K562 (cell line): ENCODE data around the gene KCNN4. TPM values are rescaled to one million over a fixed set of nuclear protein-coding genes. Genes with fewer than 3 reads are reported as not detected.
A peak's percentile ranks its signal among the peaks of the same experiment; 100 is the strongest.

Experiments used
- CTCF ChIP-seq, 3 experiments: IDR thresholded peaks in 2 of 3; conservative IDR thresholded peaks in 1 of 3; 2 replicates each; pipeline ENCODE4 v1.5.1; 2011 to 2012; ENCODE audit warnings: low read length in 3 of 3, mild to moderate bottlenecking in 3 of 3, control low read depth in 2 of 3, improper control_type of control experiment in 1 of 3, inconsistent platforms in 1 of 3, low read depth in 1 of 3, mixed read lengths in 1 of 3, moderate library complexity in 1 of 3; ENCODE audit not compliant: insufficient read depth in 2 of 3
- CXXC5 ChIP-seq: fragments of 250-450 bp; sonication (Bioruptor Pico); IDR thresholded peaks from 2 replicates; pipeline ENCODE4 v1.8.0; 2022; ENCODE audit warnings: inconsistent platforms, mild to moderate bottlenecking, moderate library complexity
- L3MBTL2 ChIP-seq: fragments of 450-650 bp; IDR thresholded peaks from 2 replicates; pipeline ENCODE4 v1.6.1; 2016; ENCODE audit warnings: mild to moderate bottlenecking, moderate library complexity
- MAZ ChIP-seq, 2 experiments: fragments of 450-650 bp in 1 of 2; sonication (generic) in 1 of 2; formaldehyde crosslinking; IDR thresholded peaks in 1 of 2; conservative IDR thresholded peaks in 1 of 2; 2 replicates each; pipeline versions ENCODE4 v1.4.0 to v1.5.0; 2020; ENCODE audit warnings: mild to moderate bottlenecking in 1 of 2, missing genetic modification reagents in 1 of 2
- MEF2D ChIP-seq: conservative IDR thresholded peaks from 2 replicates; pipeline ENCODE4 v1.6.1; 2016; ENCODE audit warnings: low read depth, missing genetic modification characterization, missing compliant biosample characterization
- NR2C1 ChIP-seq, 2 experiments: fragments of 450-650 bp; IDR thresholded peaks; 2 replicates each; pipeline ENCODE4 v1.6.1; 2017; ENCODE audit warnings: mild to moderate bottlenecking in 2 of 2, antibody characterized with exemption in 1 of 2, inconsistent platforms in 1 of 2, missing compliant biosample characterization in 1 of 2, missing genetic modification characterization in 1 of 2
- RCOR1 ChIP-seq, 2 experiments: IDR thresholded peaks; 2 replicates each; pipeline ENCODE4 v1.6.1; 2012; ENCODE audit warnings: low read depth in 2 of 2, low read length in 2 of 2, borderline replicate concordance in 1 of 2, improper control_type of control experiment in 1 of 2
- SAFB2 ChIP-seq: fragments of 200-400 bp; formaldehyde crosslinking; IDR thresholded peaks from 2 replicates; pipeline ENCODE4 v1.6.1; 2018; ENCODE audit warnings: borderline replicate concordance, low read length, low read depth, moderate library complexity; ENCODE audit not compliant: severe bottlenecking
- SMAD4 ChIP-seq: fragments of 250-450 bp; sonication (Bioruptor Pico); conservative IDR thresholded peaks from 2 replicates; pipeline ENCODE4 v1.8.0; 2021; ENCODE audit warnings: inconsistent platforms, mild to moderate bottlenecking, moderate library complexity
- TCF7 ChIP-seq: sonication (generic); IDR thresholded peaks from 2 replicates; pipeline ENCODE4 v1.6.1; 2016; ENCODE audit warnings: antibody characterized with exemption, borderline replicate concordance
- YY1 ChIP-seq, 3 experiments: IDR thresholded peaks; 2 replicates each; pipeline ENCODE4 v1.6.1; 2011; ENCODE audit warnings: low read length in 2 of 3, mild to moderate bottlenecking in 2 of 3, moderate library complexity in 2 of 3, borderline replicate concordance in 1 of 3, control low read depth in 1 of 3, low read depth in 1 of 3; ENCODE audit not compliant: insufficient read depth in 3 of 3, insufficient replicate concordance in 2 of 3, control insufficient read depth in 1 of 3, insufficient read length in 1 of 3; ENCODE audit errors: extremely low read depth in 1 of 3
- ZNF282 ChIP-seq: sonication (generic); formaldehyde crosslinking; IDR thresholded peaks from 2 replicates; pipeline ENCODE4 v1.8.1; 2023; ENCODE audit warnings: missing genetic modification reagents
- ZNF512 ChIP-seq: IDR thresholded peaks from 2 replicates; pipeline ENCODE4 v1.6.1; 2016; ENCODE audit warnings: missing genetic modification characterization, missing compliant biosample characterization
- polyA plus RNA-seq, 8 experiments: library from polyadenylated mRNA; depleted of rRNA in 4 of 8; stranded (reverse) in 5 of 8; unstranded in 3 of 8; fragments of >200 nt; fragmentation: Nextera tagmentation in 2 of 8; fragmentation: Illumina TruSeq in 1 of 8; extraction: Ambion mirVana in 2 of 8; extraction: Trizol in 1 of 8; gene quantifications; 2 replicates each; pipeline versions ENCODE4 v1.2.1 to v1.2.3, GENCODE V29; 2011 to 2014; ENCODE audit warnings: inconsistent platforms in 1 of 8, missing spikeins in 1 of 8
- total RNA-seq, 7 experiments: library from RNA; depleted of rRNA in 6 of 7; stranded (reverse); fragments of >200 nt in 6 of 7; fragmentation: Illumina TruSeq in 2 of 7; extraction: Trizol in 2 of 7; gene quantifications; 2 replicates each; pipeline versions ENCODE4 v1.2.1 to v1.2.3, GENCODE V29; 2011 to 2021; ENCODE audit warnings: low replicate concordance in 1 of 7
- TF ChIP-seq, protein P1 (sequence below): sonication (generic); formaldehyde crosslinking; IDR thresholded peaks from 2 replicates; pipeline ENCODE4 v1.8.1; 2023; ENCODE audit warnings: mild to moderate bottlenecking, missing genetic modification reagents, moderate library complexity
- TF ChIP-seq, protein P2 (sequence below): fragments of 450-650 bp; IDR thresholded peaks from 2 replicates; pipeline ENCODE4 v1.6.1; 2018; ENCODE audit not compliant: partially characterized antibody

KCNN4 gene
- total and polyA plus RNA-seq, 9 of the 15 experiments (the other 6 are each of a cell fraction or from before 2014, with no cell fraction given): 0.53 to 37.7 (median 25.9) TPM

DNA sequence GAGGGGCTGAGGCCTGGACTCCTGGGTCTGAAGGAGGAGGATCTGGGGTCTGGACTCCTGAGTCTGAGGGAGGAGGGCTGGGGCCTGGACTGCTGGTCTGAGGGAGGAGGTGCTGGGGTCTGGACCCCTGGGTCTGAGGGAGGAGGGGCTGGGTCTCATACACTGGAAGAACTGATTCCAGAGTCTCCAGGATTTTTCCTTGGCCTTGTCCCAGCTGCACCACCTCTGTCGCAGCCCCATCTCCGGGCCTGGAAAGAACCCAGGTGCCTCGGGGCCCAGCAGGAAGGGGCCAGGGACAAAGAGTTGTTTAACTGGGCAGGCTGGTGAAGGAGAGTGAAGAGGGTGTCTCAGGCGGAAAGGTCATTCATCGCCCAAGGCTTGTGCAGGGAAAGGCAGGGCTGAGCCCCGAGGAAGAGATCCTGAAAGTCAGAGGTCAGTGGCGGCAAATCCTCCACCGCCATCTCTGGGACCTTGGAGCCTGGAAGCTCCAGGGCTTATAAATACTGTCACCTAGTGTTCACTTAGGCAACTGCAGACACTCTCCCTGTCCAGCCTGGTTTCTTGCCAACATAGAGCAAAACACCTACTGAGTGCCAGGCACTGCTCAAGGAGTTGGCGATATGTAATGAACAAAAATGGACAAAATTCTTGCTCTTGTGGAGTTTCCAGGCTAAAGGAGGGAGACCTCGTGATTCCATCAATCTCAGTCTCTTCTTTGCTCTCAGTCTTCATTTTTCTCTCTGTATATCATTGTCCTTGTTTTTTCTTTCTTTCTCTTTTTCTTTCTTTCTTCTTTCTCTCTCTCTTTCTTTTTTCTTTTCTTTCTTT lies 4.4 kb upstream of the KCNN4 start (continued):
- TF ChIP-seq NR2C1 (IDR thresholded peaks at IDR 0.05) (peak; percentile 85), NR2C1 (tag; IDR thresholded peaks at IDR 0.05) (peak; percentile 91), MEF2D (tag) (peak; percentile 55; the same call in 1 of the 2 replicates), TCF7 (no peak), CXXC5 (CRISPR knock-in tag) (peak; percentile 57; the same call in 1 of the 2 replicates), YY1 (IDR thresholded peaks at IDR 0.05; ENCODE audit: borderline replicate concordance in 1 of 3, control insufficient read depth in 1 of 3, extremely low read depth in 1 of 3, insufficient read depth in 3 of 3, insufficient read length in 1 of 3, insufficient replicate concordance in 2 of 3, low read depth in 1 of 3, low read length in 2 of 3) (peak in 2 of 3 experiments; percentile 60 to 85), RCOR1 (IDR thresholded peaks at IDR 0.05; ENCODE audit: borderline replicate concordance in 1 of 2, low read depth in 2 of 2, low read length in 2 of 2) (peak in 1 of 2 experiments; percentile 66; a peak in 2 of 4 replicates), MAZ (CRISPR knock-in tag; conservative IDR thresholded peaks at IDR 0.05 in 1 of 2, IDR thresholded peaks at IDR 0.05 in 1 of 2) (peak in 1 of 2 experiments; percentile 52; a peak in 1 of 4 replicates), ZNF282 (CRISPR knock-in tag) (no peak), ZNF512 (peak; percentile 87), CTCF (IDR thresholded peaks at IDR 0.05 in 2 of 3, conservative IDR thresholded peaks at IDR 0.05 in 1 of 3; ENCODE audit: insufficient read depth in 2 of 3, low read depth in 1 of 3, low read length in 3 of 3) (peak; percentile 97 to 99 (median 98)), SAFB2 (no peak), SMAD4 (CRISPR knock-in tag) (peak; percentile 55), L3MBTL2 (peak; percentile 40; the same call in 1 of the 2 replicates)
- TF ChIP-seq, protein P1, sequence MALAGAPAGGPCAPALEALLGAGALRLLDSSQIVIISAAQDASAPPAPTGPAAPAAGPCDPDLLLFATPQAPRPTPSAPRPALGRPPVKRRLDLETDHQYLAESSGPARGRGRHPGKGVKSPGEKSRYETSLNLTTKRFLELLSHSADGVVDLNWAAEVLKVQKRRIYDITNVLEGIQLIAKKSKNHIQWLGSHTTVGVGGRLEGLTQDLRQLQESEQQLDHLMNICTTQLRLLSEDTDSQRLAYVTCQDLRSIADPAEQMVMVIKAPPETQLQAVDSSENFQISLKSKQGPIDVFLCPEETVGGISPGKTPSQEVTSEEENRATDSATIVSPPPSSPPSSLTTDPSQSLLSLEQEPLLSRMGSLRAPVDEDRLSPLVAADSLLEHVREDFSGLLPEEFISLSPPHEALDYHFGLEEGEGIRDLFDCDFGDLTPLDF: 0 out of 2 replicates have a peak, but pooled peaks have one; percentile 52
- TF ChIP-seq, protein P2, sequence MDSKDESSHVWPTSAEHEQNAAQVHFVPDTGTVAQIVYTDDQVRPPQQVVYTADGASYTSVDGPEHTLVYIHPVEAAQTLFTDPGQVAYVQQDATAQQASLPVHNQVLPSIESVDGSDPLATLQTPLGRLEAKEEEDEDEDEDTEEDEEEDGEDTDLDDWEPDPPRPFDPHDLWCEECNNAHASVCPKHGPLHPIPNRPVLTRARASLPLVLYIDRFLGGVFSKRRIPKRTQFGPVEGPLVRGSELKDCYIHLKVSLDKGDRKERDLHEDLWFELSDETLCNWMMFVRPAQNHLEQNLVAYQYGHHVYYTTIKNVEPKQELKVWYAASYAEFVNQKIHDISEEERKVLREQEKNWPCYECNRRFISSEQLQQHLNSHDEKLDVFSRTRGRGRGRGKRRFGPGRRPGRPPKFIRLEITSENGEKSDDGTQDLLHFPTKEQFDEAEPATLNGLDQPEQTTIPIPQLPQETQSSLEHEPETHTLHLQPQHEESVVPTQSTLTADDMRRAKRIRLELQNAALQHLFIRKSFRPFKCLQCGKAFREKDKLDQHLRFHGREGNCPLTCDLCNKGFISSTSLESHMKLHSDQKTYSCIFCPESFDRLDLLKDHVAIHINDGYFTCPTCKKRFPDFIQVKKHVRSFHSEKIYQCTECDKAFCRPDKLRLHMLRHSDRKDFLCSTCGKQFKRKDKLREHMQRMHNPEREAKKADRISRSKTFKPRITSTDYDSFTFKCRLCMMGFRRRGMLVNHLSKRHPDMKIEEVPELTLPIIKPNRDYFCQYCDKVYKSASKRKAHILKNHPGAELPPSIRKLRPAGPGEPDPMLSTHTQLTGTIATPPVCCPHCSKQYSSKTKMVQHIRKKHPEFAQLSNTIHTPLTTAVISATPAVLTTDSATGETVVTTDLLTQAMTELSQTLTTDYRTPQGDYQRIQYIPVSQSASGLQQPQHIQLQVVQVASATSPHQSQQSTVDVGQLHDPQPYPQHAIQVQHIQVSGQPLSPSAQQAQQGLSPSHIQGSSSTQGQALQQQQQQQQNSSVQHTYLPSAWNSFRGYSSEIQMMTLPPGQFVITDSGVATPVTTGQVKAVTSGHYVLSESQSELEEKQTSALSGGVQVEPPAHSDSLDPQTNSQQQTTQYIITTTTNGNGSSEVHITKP: no peak
